ENCODE results near the gene TSPYL4.
A peak's percentile ranks its signal among the peaks of the same experiment; 100 is the strongest.

TSPYL4 gene

GRCh38 chr6:116280933-116281316 is 27.1 kb upstream of the TSPYL4 start:
- TF ChIP-seq REST (IDR thresholded peaks at IDR 0.05; ENCODE audit: insufficient read depth in 1 of 2, low read depth in 2 of 2, low read length in 2 of 2) (no peak), POLR2AphosphoS5 (IDR thresholded peaks at IDR 0.05; ENCODE audit: low read depth, low read length) (no peak), TAF1 (IDR thresholded peaks at IDR 0.05; ENCODE audit: borderline replicate concordance, insufficient read depth, low read length) (no peak), FOXP2 (optimal IDR thresholded peaks at IDR 0.05; ENCODE audit: borderline replicate concordance, extremely low read depth, extremely low read length, insufficient read depth) (no peak), SIN3A (IDR thresholded peaks at IDR 0.05; ENCODE audit: borderline replicate concordance, insufficient read depth, low read length) (no peak)

GRCh38 chr6:116280161-116280932 is 26.5 kb upstream of the TSPYL4 start:
- TF ChIP-seq POLR2AphosphoS5 (IDR thresholded peaks at IDR 0.05; ENCODE audit: low read depth, low read length), result no peak
- TF ChIP-seq TAF1 (IDR thresholded peaks at IDR 0.05; ENCODE audit: borderline replicate concordance, insufficient read depth, low read length), result peak; percentile 3; the same call in 1 of the 2 replicates
- no peak for TF ChIP-seq FOXP2 (optimal IDR thresholded peaks at IDR 0.05; ENCODE audit: borderline replicate concordance, extremely low read depth, extremely low read length, insufficient read depth)
- no peak for TF ChIP-seq REST (IDR thresholded peaks at IDR 0.05; ENCODE audit: insufficient read depth in 1 of 2, low read depth in 2 of 2, low read length in 2 of 2)
- TF ChIP-seq SIN3A (IDR thresholded peaks at IDR 0.05; ENCODE audit: borderline replicate concordance, insufficient read depth, low read length), result no peak

GRCh38 chr6:116279232-116280160 is 25.6 kb upstream of the TSPYL4 start, which contains the start of gene TSPYL1:
Gene TSPYL1, minus strand, starts transcription at chr6:116279930. Its CDS starts 100 bp downstream, at chr6:116279830.
- peak; percentile 68; the same call in 1 of the 2 replicates for TF ChIP-seq TAF1 (IDR thresholded peaks at IDR 0.05; ENCODE audit: borderline replicate concordance, insufficient read depth, low read length)
- peak; percentile 65; the same call in 1 of the 2 replicates for TF ChIP-seq SIN3A (IDR thresholded peaks at IDR 0.05; ENCODE audit: borderline replicate concordance, insufficient read depth, low read length)
- peak; percentile 88 for TF ChIP-seq POLR2AphosphoS5 (IDR thresholded peaks at IDR 0.05; ENCODE audit: low read depth, low read length)
- TF ChIP-seq FOXP2 (optimal IDR thresholded peaks at IDR 0.05; ENCODE audit: borderline replicate concordance, extremely low read depth, extremely low read length, insufficient read depth), result no peak

- TF ChIP-seq REST (IDR thresholded peaks at IDR 0.05; ENCODE audit: insufficient read depth in 1 of 2, low read depth in 2 of 2, low read length in 2 of 2), result no peak
- 0 out of 2 replicates have a peak, but pooled peaks have one; percentile 65 for TF ChIP-seq SIN3A (IDR thresholded peaks at IDR 0.05; ENCODE audit: borderline replicate concordance, insufficient read depth, low read length)
Measured at GRCh38 chr6:116278854-116279231, 25.0 kb upstream of the TSPYL4 start.

GRCh38 chr6:116278481-116278829 is 24.6 kb upstream of the TSPYL4 start:
- TF ChIP-seq FOXP2 (optimal IDR thresholded peaks at IDR 0.05; ENCODE audit: borderline replicate concordance, extremely low read depth, extremely low read length, insufficient read depth) (no peak), SIN3A (IDR thresholded peaks at IDR 0.05; ENCODE audit: borderline replicate concordance, insufficient read depth, low read length) (no peak), TAF1 (IDR thresholded peaks at IDR 0.05; ENCODE audit: borderline replicate concordance, insufficient read depth, low read length) (no peak), REST (IDR thresholded peaks at IDR 0.05; ENCODE audit: insufficient read depth in 1 of 2, low read depth in 2 of 2, low read length in 2 of 2) (no peak), POLR2AphosphoS5 (IDR thresholded peaks at IDR 0.05; ENCODE audit: low read depth, low read length) (no peak)

Measured in PFSK-1 (cell line).